HG02678 (cell line): ENCODE results near the gene NME4.
A peak's percentile ranks its signal among the peaks of the same experiment; 100 is the strongest.

Source experiments
- ATAC-seq: cut with Tn5 transposase; IDR thresholded peaks from one replicate; pipeline ENCODE4 v1.9.1; 2021; ENCODE audit warnings: mild to moderate bottlenecking, moderate library complexity; ENCODE audit not compliant: unreplicated experiment

NME4 gene

DNA sequence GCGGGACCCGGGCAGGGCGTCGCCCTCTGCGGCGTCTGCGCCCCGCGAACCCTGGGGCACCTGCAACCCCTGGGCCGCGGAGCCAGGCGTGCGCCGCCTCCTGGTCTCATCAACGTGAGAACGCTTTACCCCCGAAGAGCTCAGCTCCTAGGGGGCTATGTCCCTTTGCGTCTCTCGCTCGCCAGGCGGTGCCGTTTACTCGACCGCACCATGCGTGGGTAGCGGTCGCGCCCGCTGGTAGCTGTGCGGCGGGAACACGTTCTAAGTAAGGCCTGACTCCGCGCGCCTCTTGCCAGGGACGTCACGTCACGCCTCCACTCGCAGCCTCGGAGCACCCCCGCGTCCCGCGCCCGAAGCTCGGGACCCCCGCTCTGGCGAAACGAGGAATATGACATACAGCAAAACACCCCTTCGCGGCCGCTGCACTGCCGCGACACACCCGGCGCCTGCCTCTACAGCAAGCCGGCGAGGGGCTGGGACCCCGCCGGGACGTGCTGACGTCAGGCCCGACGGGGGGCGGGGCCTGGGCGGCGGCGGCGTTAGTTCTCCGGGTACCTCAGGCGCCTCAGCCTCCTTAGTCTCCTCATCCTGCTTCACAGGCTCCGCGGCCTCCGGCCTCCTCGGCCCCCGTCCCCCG lies 28.2 kb downstream of the NME4 start, which contains the start of gene RAB11FIP3:
RAB11FIP3 (plus strand) TSS at position 568 of the 637 bp plus-strand sequence. CDS start 358 bp downstream, outside the sequence.
- ATAC-seq: peak; percentile 89

DNA sequence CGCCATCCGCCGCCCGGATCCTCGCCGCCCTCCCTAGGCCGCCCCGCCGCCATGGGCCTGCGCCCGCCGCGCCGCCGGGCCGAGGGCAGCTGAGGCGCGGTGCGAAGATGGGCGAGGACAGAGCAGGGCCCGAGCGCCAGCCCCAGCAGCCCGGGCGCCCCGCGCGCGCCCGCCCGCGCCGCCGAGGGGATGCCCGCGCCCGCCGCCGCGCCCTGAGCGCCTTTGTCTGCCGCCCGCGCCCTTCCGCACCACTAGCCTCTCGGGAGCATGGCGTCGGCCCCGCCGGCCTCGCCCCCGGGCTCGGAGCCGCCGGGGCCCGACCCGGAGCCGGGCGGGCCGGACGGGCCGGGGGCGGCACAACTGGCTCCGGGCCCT lies 28.7 kb downstream of the NME4 start:
- ATAC-seq: peak; percentile 29

DNA sequence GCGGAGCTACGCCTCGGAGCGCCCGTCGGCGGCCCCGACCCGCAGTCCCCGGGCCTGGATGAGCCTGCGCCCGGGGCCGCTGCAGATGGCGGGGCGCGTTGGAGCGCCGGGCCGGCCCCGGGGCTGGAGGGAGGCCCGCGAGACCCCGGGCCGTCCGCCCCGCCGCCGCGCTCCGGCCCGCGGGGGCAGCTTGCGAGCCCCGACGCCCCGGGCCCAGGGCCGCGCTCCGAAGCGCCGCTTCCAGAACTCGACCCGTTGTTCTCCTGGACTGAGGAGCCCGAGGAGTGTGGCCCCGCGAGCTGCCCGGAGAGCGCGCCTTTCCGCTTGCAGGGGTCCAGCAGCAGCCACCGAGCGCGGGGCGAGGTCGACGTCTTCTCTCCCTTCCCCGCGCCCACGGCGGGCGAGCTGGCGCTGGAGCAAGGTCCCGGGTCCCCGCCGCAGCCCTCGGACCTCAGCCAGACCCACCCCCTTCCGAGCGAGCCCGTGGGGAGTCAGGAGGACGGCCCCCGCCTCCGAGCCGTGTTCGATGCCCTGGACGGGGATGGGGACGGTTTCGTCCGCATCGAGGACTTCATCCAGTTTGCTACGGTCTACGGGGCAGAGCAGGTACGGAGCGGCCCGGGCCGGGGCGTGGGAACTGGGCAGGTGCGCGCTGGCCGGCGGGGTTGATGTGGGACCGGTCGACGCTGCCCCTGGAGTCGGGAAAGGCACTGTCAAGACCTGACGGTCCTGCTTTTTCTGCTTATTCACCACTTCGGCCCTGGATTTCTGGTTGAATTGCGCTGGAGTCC lies 29.3 kb downstream of the NME4 start:
- no peak for ATAC-seq

DNA sequence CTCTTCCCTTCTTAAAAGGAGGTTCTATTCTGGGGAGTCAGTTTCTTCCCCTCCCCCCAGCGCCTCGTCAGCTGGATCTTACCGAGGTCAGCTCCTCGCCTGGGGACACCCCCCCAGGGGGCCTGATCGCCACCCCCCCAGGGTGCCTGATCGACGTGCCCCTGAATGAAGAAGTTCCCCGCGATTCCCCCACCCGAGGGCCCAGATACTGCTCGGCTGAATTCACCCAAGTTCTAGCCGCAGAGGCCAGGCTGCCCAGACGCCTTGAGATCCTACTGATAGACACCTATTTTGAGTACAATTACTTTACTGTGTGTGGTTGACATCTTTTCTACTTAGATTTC lies 29.9 kb downstream of the NME4 start:
- no peak for ATAC-seq

DNA sequence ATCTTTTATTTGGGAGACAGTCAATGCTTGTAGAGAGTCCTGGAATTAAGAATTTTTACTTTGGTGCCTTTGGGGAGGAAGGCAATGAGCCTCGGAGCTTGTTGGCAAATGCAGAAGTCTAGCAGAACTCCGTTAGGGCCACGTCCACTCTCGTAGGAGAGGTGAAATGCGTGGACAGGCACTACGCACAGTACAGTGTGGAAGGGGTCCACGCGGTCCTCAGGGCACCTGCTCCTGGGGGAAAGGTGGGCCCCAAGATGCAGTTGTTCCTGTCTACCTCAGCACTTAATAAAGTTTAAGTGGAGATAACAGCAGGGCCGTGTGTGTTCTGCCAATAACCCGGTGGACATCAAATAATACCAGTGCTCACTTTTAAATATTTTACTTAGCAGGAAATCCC lies 30.3 kb downstream of the NME4 start:
- ATAC-seq: no peak

DNA sequence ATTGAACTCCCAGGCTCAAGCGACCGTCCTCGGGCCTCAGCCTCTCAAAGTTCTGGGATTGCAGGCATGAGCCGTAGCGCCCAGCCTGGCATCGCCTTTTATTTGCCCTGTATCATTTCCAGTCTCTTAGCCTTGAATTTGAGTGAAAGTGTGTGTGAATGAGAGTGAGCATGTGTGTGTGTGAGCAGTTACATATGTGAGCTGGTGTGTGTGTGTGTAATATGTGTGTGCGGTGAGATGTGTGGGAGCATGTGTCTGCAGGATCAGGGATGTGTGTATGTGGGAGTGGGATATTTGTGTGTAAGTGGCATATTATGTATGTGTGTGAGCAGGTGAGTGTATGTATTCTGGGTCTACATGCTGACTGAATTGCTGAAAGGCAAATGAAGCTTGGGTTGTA lies 33.9 kb downstream of the NME4 start:
- ATAC-seq: no peak

DNA sequence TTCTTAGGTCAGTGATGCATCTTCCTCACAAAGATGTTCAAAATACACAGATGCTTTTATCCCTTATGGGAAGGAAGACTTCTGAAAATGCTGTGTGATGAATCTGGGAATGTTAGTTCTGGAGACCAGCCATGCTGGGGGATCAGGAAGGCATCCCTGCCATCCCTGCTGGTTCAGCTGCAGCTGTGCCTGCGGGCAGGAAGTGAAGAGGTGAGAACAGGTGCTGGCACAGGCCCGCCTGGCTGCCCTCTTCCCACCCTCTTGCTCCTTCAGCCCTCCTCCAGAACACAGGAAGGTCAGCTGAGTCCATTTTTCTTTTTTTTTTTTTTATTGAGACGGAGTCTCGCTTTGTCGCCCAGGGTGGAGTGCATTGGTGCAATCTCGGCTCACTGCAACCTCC lies 43.6 kb downstream of the NME4 start:
- no peak for ATAC-seq

DNA sequence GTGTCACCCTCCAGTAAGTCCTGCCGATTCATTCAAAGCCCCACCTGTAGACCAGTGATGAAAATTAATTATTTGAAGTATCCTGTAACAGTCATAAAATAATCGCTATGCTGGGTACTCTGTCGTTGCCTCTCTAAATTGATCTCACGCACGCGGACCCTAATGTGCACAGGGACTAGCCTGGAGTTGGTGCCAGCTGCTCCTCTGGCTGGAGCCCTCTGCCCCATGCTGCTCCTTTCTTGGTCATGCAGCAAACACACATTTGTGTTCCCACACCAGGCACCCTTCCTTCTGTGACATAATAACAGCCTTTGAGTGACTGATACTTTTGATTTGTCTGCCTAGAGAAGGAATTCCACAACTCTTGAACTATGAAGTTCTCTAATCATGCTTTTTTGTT lies 44.4 kb downstream of the NME4 start:
- no peak for ATAC-seq

DNA sequence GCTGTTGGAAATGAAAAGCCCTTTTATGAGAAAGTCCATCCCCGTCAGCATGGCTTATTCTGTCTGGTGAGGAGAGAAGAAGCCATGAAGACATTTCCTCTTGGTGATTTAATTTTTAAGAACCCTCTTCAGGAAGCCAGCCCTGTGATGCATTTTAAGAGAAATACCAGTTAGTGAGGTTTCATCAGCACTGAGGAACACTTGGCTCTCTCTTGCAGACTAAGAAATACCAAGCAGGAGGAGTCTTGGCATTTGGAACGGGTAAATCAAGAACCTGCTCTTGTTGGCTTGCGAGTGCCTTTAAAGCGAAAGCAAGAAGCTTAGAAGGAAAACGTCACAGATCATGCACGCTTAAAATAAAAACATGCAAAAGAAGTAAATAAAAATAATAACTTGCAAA lies 46.0 kb downstream of the NME4 start:
- ATAC-seq: no peak

DNA sequence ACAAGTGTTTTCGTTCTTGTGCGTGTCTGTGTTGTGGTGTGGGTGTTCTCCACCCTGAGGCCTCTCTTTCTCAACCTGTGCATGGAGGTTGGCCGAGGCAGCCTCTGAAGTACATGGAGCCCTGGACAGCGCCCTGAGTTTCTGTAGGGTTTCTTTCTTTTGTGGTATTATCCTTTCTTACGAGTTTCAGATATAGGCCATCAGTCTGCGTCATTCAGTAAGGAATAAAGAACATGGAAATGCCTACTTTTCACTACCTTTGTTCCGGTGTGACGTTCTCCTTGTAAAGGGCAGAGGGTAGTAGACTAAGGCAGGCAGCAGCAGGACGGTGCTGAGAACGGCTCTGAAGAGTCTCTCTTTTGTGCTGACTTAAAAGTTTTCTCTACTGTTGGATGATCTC lies 47.0 kb downstream of the NME4 start:
- no peak for ATAC-seq

DNA sequence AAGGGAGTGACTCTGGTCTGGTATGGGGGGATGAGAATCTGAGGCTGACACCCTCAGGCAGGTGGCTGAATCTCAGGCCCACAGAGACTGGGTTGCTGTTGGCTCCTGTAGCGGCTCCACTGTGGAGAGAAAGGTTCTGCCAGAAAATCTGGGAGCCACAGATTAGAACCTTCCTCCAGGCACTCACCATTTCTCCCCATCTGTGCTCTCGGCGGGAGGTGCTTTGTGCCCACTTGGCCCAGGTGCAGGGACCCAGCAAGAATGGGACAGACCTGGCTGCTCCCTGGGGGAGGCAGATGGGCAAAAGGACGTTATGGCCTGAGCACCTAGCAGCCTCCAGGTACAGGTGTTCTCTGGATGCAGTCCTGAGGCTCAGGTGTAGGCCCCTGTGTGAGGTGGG lies 48.6 kb downstream of the NME4 start:
- no peak for ATAC-seq
